SHP77 (cell line): ENCODE results near the gene PAFAH1B1.
"Not testable (repeated sequence)": the region's sequence is repeated elsewhere in the genome, so short reads cannot be mapped to it uniquely, and the experiment has no call there.

Experiments used
- DNase-seq, 2 experiments: peaks; one replicate each; lab custom pipeline; 2025; lab: John Stamatoyannopoulos, UW

The PAFAH1B1 gene

DNA sequence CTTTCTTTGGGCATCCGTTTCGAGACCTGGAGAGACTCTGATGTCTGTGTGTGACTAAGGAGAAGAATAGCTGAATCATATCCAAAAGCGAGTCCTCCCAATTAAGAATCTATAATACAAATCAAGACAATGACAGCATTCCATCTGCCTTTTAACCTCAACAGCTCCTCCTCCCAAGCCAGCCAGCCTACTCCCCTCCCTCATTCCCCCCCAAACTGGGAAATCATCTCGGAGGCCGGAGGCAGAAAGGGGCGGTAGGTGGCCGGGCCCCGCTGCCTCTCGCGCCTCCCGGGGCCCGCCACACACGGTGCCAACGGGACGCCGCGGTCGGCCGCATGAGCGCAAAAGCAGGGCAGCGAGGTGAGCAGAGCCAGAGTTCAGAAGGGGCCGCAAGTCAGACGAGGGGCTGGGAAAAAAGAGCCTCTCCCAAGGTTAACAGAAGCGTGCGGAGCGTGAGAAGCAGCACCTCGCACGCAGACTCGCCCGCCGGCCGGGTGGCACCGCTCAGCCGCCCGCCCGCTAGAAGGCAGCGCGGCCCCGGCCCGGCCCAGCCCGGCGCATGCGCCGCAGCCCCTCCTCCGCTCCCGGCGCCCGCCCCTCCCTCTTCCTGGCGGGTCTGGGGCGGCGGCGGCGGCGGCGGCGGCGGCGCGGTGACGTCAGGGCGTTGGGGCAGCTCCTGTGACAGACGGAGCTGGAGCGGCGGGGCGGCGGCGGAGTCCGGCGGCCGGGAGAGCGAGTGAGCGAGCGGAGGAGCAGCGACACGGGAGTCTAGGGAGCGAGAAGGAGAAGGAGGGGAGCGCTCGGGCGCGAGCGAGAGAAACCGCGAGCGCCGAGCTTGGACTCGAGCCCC lies at the start of gene PAFAH1B1:
TSS of gene PAFAH1B1 (plus strand) at position 684 of the 850 bp plus-strand sequence. CDS start 44,635 bp downstream, outside the sequence.
- peak; percentile 85 to 90 for DNase-seq

DNA sequence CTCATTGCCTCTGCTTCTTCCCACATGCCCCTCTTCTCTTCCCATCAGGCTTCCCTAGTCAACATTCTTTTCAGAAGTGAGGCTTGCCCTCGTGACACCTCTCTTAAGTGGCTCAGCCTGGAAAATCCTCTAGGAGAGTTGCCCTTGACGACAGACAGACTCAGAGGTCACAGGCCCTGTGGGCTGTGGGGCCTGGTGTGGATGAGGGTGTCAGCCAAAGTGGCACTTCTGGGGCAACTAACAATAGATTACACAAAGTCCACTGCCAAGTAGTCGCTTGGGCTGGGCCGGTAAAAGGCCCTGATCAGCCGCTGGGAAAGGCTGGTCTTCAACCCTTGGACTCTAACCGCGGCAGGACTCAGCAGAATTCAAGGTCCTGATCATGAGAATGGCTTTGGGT lies 48.1 kb upstream of the PAFAH1B1 start:
- no peak for DNase-seq

DNA sequence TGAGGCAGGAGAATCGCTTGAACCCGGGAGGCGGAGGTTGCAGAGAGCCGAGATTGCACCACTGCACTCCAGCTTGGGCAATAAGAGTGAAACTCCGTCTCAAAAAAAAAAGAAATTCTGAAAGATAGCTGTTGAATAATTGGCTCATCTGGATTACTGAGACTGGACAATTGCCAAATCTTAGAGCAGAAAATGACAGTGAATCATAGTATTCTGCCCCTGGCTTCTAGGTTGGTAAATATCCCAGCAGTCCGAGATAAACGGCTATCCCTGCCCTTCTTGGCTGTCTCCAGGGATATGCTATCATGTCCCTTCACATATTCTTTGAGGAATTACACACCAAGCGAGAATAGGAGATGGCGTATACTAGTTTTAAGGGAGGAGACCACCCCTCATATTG lies 46.3 kb upstream of the PAFAH1B1 start:
- DNase-seq, result no peak

DNA sequence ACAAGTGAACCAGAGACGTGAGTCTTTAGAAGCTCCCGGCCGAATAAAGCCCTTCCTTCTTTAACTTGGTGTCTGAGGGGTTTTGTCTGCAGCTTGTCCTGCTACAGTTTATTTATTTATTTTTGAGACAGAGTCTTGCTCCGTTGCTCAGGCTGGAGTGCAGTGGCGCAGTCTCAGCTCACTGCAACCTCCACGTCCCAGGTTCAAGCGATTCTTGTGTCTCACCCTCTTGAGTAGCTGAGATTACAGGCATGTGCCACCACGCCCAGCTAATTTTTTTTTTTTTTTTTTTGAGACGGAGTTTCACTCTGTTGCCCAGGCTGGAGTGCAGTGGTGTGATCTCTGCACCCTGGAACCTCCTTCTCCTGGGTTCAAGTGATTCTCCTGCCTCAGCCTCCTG lies 45.4 kb upstream of the PAFAH1B1 start:
- not testable (repeated sequence) for DNase-seq

DNA sequence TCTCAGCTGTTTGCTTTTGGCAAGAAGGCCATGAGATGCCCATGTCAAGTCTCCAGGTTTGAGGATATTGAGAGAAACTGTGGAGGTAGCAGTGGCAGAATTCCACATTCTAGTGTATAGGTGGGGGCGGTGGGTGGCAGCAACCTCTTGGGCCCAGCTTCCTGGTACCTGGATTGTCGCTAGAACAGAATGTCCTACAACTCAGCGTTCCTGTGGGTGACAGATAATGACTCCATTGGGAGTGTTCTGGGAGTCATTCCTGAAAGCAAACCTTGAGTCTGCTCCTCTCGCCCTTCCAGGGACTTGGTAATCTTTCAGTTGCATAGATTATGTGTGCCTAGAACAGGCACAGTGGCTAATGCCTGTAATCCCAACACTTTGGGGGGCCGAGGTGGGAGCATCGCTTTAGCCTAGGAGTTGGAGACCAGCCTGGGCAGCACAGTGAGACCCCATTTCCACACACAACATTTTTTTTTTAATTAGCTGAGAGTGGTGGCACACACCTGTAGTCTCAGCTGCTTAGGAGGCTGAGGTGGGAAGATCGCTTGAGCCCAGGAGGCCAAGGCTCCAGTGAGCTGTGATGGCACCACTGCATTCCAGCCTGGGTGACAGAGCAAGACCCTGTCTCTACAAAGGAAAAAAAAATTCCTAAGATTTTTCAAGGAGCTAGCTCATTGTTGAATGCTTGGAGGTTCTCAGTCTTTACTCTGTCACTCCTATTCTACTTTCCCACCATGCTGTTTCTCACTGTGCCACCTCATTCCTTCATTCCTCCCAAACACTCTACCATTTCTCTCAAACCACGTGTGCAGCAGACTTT lies 43.9 kb upstream of the PAFAH1B1 start:
- DNase-seq, result no peak

DNA sequence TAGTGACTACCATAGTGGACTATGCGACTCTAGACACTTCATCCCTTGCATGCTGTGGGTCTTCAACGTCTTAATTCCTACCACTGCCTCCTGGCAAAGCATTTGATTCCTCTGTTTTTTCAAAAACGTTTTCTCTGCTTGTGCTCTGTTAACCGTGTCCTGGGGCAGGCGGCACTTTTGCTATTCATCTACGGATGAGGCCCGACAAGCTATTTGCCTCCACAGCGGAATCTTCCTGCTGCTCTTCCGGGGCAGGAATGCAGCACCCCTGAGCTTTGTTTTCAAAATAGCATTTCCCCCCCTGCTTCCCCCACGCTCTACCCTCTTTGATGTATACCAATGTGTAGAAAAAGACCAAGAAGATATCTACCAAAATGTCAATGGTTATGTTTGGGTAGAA lies 42.0 kb upstream of the PAFAH1B1 start:
- DNase-seq, result no peak

DNA sequence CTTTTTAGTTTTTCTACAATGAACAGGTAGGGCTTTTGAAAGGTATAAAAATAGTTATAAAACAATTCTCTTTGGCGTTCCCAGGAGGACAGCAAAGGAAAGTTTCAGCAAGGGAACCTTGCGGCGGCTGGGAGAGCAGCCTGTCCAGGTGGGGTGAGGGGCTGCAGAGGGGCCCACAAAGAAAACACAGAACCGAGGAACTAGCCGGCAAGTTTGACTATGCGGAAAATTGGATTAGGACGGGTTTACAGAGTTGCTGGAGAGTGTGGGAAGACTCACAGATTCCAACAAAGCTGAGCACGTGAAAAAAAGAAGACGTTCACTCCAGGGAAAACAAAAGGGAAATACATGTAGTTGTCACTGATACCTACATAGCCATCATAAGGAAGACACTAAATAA lies 41.5 kb upstream of the PAFAH1B1 start:
- no peak for DNase-seq

DNA sequence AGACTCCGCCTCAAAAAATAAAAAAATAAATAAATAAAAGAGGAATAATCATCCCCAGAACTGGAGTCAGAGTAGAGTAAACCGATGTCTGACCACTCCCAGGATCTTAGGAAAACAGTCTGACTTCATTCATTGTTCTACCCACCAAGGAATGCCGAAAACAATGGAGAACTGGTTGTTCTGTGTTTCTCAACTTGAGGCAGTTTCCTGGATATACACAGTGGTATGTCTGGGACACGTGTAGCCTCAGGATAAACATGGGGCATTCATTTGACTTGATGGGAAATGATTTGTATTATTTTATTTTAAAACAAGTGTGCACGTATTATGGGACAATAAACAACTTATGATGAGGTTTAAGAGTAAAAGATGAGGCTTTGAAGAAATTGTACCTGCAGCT lies 32.8 kb upstream of the PAFAH1B1 start:
- no peak for DNase-seq

DNA sequence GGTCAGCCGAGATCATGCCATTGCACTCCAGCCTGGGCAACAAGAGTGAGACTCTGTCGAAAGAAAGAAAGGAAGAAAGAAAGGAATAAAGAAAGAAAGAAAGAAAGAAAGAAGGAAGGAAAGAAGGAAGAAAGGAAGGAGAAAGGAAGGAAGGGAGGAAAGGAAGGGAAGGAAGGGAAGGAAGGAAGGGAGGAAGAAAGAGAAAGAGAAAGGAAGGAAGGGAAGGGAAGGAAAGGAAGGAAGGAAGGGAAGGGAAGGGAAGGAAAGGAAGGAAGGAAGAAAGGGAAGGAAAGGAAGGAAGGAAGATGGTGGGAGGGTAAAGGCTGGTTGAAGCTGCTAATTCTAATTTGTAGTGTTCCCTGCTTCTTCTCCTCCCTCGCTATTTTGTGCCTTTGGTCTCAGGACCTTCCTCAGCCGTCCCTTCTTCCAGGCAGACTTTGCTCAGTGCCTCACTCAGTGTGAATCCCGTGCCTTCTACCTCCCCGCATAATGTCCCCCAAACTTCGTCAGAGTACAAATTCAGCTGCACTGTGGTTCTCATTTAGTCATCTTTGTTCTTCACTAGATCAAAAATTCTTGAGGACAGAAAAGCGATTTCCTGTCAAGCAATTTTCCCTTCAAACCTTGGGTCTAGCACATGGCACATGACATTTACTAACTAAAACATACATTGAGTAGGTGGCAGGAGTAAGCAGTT lies 31.1 kb upstream of the PAFAH1B1 start:
- no peak for DNase-seq

DNA sequence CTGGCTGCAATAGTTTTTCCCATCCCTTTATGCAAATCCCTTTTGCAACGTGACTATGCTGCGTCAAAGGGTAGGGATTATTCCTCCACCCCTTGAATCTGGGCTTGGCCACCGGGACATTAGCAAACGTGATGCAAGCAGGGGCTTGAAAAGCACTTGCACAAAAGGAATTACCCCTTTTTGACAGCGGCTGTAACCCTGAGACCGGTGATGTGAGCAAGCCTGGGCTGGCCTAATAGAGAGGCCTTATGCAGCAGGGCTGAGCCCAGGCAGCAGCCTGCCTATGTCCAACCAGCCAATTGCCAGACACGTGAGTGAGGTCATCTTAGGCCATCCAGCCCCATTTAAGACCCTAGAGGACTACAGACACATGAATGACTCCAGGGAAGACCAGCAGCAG lies 30.4 kb upstream of the PAFAH1B1 start:
- peak; percentile 36 to 57 for DNase-seq

DNA sequence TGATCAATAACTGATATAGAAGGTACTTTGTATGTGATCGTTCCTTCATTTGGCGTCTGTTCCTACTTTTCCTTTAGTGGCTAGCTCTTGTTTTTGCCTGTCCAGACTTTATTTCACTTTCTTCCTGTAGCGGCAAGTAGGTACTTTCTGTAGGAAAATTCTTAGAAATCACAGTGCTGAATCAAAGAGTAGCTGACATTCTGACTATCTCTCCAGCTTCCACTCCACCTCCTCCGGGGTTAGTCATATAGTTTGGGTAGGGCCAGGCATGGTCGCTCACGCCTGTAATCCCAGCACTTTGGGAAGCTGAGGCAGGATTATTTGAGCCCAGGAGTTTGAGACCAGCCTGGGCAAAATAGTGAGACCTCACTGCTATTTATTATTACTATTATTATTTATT lies 29.9 kb upstream of the PAFAH1B1 start:
- DNase-seq, result no peak

DNA sequence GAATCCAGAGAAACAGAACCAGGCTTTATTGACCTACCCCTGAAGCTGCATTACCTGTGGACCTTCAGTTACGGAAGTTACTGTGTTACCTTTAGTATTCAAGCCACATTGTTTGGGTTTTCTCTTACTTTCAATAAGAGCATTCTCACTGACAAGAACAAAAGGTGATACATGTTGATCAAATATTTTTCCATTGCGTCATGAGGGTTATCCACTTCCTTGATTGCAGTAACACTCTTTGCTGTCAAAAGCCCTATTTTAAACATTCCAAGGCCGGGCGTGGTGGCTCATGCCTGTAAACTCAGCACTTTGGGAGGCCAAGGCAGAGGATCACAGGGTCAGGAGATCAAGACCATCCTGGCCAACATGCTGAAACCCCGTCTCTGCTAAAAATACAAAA lies 28.6 kb upstream of the PAFAH1B1 start:
- peak in 1 of 2 experiments; percentile 12 for DNase-seq

DNA sequence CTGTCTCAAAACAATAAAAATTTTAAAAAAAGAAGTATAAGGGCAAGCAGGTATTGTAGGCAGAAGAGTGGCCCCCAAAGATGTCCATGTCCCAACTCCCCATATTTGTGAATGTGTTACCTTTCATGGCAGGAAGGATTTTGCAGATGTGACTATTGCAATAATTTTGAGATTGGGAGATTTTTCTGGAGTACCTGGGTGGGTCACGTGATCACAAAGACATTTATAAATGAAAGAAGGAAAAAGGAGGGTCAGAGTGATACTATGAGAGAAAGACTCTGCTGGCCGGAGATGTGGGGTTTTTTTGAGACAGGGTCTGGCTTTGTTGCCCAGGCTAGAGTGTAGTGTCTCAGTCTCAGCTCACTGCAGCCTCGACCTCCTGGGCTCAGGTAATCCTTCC lies 27.4 kb upstream of the PAFAH1B1 start:
- DNase-seq, result no peak

DNA sequence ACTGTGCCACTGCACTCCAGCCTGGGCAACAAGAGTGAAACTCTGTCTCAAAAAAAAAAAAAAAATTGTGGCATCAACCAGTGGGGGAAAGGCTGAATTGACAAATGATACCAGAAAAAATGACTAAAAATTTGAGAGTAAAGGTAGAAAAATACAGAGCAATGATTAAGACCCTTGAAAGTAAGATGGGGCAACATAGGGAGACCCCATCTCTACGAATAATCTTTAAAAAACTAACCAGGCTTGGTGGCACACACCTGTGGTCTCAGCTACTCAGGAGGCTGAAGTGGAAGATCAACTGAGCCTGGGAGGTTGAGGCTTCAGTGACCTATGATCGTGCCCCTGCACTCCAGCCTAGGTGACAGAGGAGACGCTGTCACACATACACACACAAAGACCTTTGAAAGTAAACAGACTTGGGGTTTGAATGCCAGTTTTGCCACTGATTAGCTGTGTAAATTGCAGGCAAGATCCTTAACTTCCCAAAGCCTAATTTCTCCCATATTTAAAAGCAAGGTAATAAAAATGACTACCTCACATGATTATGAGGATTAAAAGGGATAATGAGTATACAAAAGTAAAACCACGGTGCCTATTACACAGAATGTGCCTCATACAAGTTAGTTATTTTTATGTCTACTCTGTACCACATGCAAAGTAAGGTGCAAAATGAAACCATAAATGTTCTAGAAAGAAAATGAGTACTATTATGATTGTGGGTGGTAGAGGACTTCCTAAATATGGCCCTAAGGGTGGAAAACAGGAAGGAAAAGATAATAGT lies 21.7 kb upstream of the PAFAH1B1 start:
- no peak for DNase-seq

DNA sequence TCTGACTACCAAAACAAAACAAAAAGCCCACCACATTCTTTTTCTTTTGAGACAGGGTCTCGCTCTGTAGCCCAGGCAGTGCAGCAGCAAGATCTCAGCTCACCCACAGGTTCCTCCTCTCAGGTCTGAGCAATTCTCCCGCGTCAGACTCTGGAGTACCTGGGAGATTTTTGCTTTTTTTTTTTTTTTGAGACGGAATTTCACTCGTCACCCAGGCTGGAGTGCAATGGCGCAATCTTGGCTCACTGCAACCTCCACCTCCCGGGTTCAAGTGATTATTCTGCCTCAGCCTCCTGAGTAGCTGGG lies 21.2 kb upstream of the PAFAH1B1 start:
- not testable (repeated sequence) for DNase-seq

DNA sequence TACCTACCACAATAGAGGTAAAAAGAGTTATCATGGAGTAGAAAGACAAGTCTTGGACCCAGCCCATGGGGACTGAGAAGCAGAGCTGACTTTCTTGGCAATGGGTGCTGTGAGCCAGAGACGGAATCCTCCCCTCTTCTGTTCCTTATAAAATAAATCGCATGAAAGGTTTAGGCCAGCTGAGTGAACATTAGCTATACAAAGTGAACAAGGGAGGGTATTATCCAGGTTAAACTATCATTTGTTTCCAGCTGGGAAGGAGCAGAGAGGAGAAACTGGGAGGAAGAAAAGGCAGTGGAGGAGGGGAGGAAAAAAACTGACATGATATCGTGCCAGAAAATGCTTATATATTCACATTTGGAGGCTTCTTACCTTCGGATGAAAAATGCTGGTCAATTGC lies 13.3 kb upstream of the PAFAH1B1 start:
- no peak for DNase-seq

DNA sequence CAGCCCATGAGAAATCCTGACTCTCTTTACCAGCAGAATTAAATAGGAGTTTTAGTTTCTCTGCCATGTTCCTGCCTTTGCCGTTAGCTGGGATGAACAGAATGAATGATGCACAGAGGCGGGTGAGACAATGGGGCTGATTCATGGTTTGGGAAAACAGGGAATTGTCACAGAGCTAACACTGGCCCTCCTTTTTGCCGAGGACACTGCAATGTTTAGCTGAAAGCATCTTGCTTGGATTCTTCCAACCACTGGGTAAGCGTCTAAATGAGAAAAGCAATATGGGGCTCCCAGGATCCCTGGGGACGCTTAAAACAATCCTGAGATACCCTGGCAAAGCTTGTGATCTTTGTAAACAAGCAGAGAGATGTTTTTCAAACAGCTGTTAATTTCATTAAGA lies 12.8 kb upstream of the PAFAH1B1 start:
- no peak for DNase-seq

DNA sequence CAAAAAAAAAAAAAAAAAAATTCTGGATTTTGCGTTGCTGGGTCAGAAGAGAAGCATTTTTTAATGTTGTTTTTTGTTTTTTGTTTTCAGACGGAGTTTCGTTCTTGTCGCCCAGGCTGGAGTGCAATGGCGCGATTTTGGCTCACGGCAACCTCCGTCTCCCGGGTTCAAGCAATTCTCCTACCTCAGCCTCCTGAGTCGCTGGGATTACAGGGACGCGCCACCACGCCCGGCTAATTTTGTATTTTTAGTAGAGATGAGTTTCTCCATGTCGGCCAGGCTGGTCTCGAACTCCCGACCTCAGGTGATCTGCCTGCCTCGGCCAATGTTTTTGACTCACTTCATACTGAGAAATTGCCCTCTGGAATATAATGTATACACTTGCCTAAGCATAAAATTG lies 11.0 kb upstream of the PAFAH1B1 start:
- no peak for DNase-seq

DNA sequence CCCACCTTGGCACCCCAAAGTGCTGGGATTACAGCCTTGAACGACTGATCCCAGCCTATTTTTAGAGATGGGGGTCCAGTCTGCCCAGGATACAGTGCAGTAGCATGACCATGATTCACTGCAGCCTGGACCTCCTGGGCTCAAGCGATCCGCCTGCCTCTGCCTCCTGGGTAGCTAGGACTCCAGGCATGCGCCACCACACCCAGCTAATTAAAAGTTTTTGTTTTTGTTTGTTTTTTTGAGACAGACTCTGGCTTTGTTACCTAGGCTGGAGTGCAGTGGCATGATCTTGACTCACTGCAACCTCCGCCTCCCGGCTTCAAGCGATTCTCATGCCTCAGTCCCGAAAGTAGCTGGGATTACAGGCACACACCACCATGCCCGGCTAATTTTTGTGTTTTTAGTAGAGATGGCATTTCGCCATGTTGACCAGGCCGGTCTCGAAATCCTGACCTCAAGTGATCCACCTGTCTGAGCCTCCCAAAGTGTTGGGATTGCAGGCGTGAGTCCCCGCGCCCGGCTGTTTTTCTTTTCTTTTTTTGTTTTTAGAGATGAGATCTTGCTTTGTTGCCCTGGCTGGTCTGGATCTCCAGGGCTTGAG lies 2.3 kb upstream of the PAFAH1B1 start:
- no peak for DNase-seq

DNA sequence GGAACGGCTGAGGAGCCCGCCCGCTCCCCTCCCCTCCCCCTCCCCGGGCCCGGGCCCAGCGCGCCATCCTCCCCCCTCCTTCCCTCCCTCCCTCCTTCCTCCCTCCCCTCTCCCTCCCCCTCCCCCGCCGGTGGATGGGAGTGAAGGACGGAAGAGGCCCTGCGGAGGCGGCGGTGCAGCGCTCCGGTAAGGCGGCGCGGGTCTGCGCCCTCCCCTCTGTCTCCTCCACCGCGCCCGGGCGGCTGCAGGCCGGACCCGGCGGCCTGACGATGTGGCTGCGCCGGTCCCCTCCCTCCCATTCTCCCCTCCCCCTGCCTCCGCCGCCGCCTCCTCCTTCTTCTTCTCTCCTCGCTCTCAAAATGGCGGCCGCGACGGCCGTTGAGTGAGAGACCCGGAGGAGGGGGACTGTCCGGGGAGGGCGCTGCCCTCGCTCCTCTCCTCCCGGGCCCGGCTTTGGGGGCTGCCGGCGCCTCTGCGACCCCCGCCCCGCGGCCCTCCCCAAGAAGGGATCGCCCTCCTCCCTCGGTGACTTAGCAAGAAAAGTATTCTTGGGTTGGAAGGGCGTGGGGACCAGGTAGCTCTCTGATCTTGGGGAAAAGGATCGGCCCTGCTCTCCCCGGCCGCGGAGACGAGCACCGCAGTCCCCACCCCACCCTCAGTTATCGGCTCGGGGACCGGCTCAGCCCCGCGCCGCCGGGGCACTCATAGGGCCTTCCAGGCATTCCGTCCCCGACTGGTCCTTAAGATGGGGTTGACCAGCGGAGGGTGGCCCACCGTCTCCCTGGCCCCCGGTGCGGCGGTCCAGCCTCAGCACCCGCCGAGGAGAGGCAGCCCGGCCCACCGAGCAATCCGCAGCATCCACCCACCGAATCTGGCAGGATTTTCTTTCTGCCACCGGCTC lies 617 bp downstream of the PAFAH1B1 start:
- DNase-seq, result peak; percentile 73 to 81
